Right renal pelvis (tissue), 4 donors: Measurements from ENCODE around the gene NDST3. TPM values are rescaled to one million over a fixed set of nuclear protein-coding genes. Genes with fewer than 3 reads are reported as not detected.

Source experiments
- DNase-seq, 4 donors: peaks; one replicate each; pipeline ENCODE4 v3.0.0-alpha.2; 2013; ENCODE audit warnings: low read depth in 4 of 4, low spot score in 3 of 4, missing footprints in 1 of 4
- polyA plus RNA-seq, 4 donors: library from polyadenylated mRNA; unstranded; fragments of 120-200 nt; gene quantifications; one replicate each; pipeline ENCODE4 v1.2.1, GENCODE V29; 2013; ENCODE audit not compliant: insufficient read length in 4 of 4

The NDST3 gene
- polyA plus RNA-seq, 4 donors: 3.0 to 4.6 (median 3.3) TPM

DNA sequence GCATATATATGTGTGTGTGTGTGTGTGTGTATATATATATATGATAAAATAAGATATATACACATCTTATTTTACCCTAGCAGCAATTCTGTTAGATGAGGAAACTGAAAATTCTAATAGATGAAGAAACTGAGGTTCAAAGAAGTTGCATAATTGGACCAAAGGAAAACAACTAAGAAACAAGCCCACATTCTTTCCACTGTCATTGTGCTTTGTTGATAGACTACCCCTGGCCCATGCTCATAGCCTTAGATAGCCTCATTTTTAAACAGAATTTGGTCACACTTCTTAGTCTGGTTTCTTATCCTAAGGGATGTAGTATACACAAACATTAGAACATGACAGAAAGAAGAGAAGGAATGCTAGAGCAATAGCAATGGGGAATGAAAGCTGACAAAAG, 138.8 kb downstream of the NDST3 start:
- DNase-seq: no peak

- no peak for DNase-seq
Measured at GRCh38 chr4:118173956-118174725, 139.9 kb downstream of the NDST3 start.

DNA sequence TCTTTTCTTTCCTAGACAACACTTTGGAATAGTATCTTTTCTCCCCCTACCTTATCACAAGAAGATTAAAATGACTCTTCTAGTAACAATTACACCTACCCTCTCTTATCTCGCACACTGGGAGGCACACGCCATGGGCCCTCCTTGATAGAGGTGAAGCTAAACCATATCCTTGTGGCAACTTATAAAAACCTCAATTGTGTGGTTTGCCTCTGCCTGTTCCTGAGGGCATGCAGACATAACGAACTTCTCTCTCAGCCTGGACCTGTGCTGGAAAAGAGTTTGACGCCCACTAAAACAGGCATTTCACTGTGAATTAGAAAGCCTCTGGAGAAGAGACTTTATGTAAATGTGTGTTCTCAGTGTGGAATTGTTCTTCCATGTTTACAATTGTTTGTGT, 141.2 kb downstream of the NDST3 start:
- DNase-seq: no peak

- DNase-seq: no peak
Measured at GRCh38 chr4:118177126-118177525, 142.8 kb downstream of the NDST3 start.

DNA sequence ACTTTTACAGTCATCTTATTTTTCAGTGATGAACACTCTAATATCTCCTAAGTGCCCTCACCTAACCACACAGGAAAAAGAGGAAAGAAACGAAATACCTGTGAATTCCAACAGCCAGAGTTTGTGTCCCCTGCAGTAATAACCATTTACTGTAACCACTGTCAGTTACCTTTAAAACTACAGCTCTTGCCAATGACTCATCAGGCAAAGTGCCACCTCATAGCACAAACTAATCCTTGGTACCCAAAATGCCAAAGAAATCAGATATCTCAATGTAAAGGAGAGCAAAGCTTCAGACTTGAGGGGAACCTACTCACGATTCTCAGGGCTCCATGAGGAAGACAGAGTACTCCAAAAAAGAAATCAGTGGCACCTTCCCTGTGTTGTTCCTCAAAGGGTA, 146.5 kb downstream of the NDST3 start:
- no peak for DNase-seq

- DNase-seq: no peak
Measured at GRCh38 chr4:118190903-118191302, 156.6 kb downstream of the NDST3 start.

DNA sequence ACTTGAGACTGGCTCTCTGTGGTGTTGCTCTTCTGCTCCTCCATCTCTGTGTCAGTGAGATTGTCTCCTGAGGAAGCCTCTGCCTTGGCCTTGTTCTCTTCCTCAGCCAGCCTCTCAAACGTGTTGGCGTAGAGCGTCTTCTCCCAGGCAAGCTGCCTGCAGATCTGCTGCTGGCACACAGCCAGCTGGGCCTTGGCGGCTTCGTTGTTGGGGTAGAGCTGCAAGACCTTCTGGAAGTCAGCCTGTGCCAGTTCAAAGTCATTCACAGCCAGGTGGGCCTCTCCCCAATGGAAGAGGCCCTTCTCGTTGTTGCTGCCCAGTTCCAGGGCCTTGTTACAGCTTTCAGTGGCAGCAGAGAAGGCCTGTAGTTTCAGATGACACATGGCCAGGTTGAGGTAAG, 159.1 kb downstream of the NDST3 start:
- DNase-seq: no peak

DNA sequence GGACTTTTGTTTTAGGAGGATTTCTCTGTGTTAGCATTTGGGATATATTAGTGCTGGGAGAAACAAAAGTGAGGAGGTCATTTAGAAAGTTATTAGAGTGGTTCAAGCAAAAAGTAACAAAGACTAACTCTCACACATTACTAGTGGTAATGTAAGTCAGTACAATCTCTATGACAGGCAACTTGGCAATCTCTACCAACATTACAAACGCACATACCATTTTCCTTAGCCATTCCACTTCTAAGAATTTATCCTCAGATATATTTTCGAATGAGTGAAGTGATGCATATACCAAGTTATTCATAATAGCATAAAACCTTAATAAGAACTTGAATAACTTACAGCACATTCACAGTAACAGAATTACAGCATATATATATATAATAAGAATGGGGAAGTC, 172.3 kb downstream of the NDST3 start:
- no peak for DNase-seq

GRCh38 chr4:118213101-118213500, 178.8 kb downstream of the NDST3 start:
- no peak for DNase-seq

DNA sequence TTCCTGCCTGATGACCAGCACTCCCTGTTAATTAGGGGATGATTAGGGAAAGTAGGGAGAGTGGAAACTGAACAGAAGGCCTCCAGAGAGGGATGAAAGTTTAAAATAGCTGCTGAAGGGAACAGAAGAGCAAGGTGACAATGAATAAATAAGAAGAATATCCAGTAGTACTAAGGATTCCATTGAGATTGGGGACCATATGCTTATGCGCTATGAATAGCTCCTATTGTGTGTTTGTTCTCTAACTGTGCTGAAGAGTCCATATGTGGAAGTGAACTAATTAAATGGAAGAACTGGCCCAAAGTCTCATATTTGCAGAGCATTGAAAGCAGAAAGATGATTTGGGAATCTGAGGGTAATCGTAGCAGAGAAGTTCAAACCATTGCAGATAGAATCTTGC, 181.5 kb downstream of the NDST3 start:
- DNase-seq: no peak

DNA sequence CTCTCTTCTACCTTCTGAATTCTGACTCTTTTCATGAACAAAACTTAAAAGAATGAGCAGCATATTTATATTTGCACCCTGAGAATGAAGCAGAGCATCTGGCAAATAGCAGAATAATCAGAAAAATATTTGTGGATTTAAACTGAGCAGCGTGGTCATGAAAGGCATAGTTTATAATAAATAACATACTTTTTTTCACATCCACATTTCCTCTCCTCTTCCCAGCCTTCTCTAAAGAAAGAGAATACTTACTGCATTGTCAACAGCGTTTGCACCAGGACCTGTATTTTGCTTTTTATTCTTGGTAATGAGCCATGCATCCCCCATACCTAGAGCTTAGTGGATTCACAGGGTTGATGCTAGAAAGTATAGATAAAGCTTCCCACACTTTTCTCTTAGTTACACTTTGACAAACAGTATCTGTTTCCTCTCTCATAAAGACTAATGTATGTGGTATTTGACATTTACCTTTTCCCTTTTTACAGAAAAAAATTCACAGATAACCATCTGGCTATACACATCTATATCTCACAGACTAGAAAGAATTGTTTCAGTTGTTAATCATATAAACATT, 187.0 kb downstream of the NDST3 start:
- DNase-seq: no peak

GRCh38 chr4:118224243-118224829, 190.1 kb downstream of the NDST3 start:
- peak; percentile 5 to 44 (median 29) for DNase-seq

DNA sequence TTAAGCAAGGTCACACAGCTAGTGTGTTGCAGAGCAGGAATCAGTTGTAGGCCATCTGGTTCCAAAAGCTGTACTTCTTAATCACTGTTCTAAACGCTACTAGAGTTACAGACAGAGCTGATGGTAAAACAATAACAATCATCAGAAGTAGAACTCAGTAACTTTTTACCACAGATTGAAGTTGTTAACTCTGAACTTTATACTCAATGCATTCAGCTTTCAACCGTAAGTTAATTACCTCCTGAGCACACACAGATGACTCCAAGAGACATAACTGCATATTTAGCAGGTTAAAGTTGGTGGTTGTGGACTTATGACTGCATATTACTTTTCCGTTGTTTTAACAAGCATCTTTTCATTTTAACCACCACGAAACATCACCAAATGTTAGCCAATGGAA, 191.2 kb downstream of the NDST3 start:
- DNase-seq: no peak

DNA sequence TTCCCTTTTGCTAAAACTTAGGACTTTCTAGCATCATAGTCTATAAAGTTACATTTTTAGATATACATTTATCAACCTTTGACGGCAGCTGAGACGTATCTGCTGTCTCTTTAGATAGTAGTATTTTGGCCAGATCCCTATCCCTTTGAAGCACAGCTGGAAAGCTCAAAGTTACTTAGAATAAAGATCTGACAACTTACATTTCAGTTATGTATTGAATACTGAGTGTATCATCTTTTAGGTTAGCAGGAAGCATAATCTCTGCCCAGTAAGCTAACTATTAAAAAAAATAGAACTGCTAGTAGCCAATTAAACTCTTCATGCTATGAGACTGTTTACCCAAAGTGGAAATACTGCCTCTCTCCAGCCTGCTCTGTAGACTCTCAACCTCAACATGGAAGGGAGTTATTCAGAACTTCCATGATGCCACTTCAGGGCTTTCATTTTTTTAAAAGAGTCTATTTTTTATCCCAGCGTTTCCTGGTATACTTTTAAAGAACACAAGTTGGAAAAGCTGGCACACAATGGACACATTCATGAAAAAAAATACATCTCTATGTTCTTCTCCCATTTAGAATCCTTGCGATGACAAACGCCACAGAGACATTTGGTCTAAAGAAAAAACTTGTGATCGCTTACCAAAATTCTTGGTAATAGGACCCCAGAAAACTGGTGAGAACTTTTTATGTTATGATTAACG, 192.2 kb downstream of the NDST3 start:
- DNase-seq: no peak

- DNase-seq: no peak
Measured at GRCh38 chr4:118235566-118236120, 201.4 kb downstream of the NDST3 start.

DNA sequence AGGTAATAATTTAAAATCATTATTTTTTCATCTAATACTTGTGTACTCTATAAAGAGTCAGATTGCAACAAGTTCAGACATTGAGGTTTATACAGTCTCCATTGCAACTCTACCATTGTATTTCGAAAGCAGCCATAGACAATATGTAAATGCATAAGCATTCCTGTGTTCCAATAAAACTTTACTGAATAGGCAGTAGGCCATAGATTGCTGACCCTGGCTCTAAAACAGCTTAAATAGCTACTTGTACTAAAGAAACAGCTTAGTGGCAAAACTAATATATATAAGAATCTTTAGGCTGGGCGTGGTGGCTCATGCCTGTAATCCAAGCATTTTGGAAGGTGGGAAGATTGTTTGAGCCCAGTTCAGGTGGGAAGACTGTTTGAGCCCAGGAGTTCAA, 203.2 kb downstream of the NDST3 start:
- no peak for DNase-seq

DNA sequence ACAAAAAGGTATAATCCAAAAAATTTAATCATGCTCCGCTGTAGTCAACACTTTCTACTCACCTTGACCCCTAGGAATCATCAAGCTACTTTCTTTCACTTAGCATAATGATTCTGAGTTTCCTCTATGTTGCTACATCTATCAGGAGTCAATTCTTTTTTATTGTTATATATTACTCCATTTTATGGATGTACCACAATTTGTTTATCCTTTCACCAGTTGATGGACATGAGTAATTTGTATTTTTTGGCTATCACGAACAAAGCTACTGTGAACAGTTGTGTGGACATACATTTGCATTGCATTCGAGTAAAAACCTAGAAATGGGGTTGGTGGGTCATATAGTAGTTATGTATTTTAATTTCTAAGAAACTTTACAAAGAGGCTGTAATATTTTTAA, 215.6 kb downstream of the NDST3 start:
- DNase-seq: no peak

DNA sequence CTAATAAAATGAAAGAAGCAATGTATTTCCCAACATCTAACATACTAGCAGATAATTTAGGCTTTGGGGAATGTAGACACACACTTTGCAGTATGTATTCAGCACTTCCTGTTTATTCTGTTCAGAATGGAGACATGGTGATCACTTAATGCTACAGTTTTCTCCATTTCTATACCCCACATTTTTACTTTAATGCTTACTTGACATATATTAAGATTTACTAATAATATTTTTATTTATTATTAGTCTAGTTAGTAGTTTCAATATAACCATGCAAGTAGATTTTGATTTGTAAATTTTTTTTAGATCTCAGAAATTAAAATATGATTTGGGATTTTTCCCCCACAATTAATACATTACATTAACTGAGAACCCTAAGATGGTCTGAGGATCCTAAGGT, 220.1 kb downstream of the NDST3 start:
- no peak for DNase-seq

- DNase-seq: no peak
Measured at GRCh38 chr4:118259111-118259510, 224.8 kb downstream of the NDST3 start.

GRCh38 chr4:118260309-118260708, 226.0 kb downstream of the NDST3 start:
- DNase-seq: no peak

DNA sequence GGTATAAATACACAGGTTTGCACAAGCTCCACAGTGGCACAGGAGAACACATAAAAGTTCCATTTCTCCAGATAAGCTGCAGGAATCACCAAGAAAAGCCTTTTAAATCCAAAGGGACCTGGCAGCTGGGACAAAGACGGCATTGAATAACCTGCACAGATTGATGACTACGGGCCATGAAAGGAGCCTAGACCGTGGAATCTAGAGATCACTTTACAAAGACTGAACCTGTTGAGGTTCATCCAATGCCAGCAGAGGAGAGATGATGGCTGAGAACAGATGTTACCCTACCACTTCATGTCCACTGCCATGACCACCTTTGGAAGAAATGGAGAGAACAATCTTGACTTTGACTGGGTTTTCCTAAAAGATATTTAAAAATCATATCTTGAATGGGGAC, 229.8 kb downstream of the NDST3 start:
- DNase-seq: no peak
